ENCODE measurements around the gene KCTD10.

GRCh38 chr12:109493938-109494337, 16.8 kb upstream of the KCTD10 start:
- TF ChIP-seq, protein P1, sequence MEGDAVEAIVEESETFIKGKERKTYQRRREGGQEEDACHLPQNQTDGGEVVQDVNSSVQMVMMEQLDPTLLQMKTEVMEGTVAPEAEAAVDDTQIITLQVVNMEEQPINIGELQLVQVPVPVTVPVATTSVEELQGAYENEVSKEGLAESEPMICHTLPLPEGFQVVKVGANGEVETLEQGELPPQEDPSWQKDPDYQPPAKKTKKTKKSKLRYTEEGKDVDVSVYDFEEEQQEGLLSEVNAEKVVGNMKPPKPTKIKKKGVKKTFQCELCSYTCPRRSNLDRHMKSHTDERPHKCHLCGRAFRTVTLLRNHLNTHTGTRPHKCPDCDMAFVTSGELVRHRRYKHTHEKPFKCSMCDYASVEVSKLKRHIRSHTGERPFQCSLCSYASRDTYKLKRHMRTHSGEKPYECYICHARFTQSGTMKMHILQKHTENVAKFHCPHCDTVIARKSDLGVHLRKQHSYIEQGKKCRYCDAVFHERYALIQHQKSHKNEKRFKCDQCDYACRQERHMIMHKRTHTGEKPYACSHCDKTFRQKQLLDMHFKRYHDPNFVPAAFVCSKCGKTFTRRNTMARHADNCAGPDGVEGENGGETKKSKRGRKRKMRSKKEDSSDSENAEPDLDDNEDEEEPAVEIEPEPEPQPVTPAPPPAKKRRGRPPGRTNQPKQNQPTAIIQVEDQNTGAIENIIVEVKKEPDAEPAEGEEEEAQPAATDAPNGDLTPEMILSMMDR (IDR thresholded peaks at IDR 0.05) = no peak
- TF ChIP-seq POLR2AphosphoS5 (IDR thresholded peaks at IDR 0.05) (no peak), POLR2A (IDR thresholded peaks at IDR 0.05) (no peak), EP300 (IDR thresholded peaks at IDR 0.05) (no peak)
